Breast epithelium (tissue), 4 donors: ENCODE measurements around the gene ADCYAP1. TPM values are rescaled to one million over a fixed set of nuclear protein-coding genes. Genes with fewer than 3 reads are reported as not detected.
A peak's percentile ranks its signal among the peaks of the same experiment; 100 is the strongest.
"Not testable (repeated sequence)": the region's sequence is repeated elsewhere in the genome, so short reads cannot be mapped to it uniquely, and the experiment has no call there.

ENCODE experiments used
- DNase-seq, 2 donors: peaks; one replicate each; pipeline ENCODE4 v3.0.0-alpha.2; 2019; ENCODE audit warnings: low spot score in 2 of 2
- H3K27ac ChIP-seq, 2 donors: fragments of 200-600 bp; sonication (generic) in 1 of 2; one replicate each; pipeline ENCODE4 v1.5.1; 2016 to 2019; ENCODE audit warnings: mild to moderate bottlenecking in 1 of 2
- H3K27me3 ChIP-seq, 2 donors: fragments of 200-600 bp; sonication (generic) in 1 of 2; one replicate each; pipeline versions ENCODE4 v1.5.1 to v1.6.0; 2017 to 2019; ENCODE audit warnings: control low read depth in 1 of 2, mild to moderate bottlenecking in 1 of 2
- H3K36me3 ChIP-seq: fragments of 200-600 bp; one replicate; pipeline ENCODE4 v1.5.1; 2019
- H3K4me1 ChIP-seq, 2 donors: fragments of 200-600 bp; sonication (generic); one replicate each; pipeline ENCODE4 v1.5.1; 2016 to 2019; ENCODE audit warnings: control low read depth in 1 of 2
- H3K4me3 ChIP-seq, 3 donors: fragments of 200-600 bp; sonication (generic); 1 replicate in 2 of 3; 2 replicates in 1 of 3; pipeline ENCODE4 v1.5.1; 2016 to 2019; ENCODE audit warnings: mild to moderate bottlenecking in 3 of 3, moderate library complexity in 2 of 3
- H3K9me3 ChIP-seq, 2 donors: fragments of 200-600 bp; sonication (generic) in 1 of 2; one replicate each; pipeline ENCODE4 v1.5.1; 2016 to 2019; ENCODE audit warnings: control low read depth in 1 of 2
- POLR2A ChIP-seq: fragments of 450-650 bp; IDR thresholded peaks from one replicate; pipeline ENCODE4 v1.6.1; 2016; ENCODE audit warnings: antibody characterized with exemption, mild to moderate bottlenecking, moderate library complexity
- POLR2AphosphoS5 ChIP-seq, 3 donors: sonication (generic); formaldehyde crosslinking; IDR thresholded peaks; one replicate each; pipeline ENCODE4 v1.6.1; 2017; ENCODE audit warnings: antibody characterized with exemption in 3 of 3
- intact Hi-C: fragments of 100-400 bp; cut with DNase I; formaldehyde crosslinking; loops from one replicate; pipeline ENCODE4 v1.15.1; 2023; ENCODE audit warnings: low total_unique reads
- total RNA-seq, 3 donors: library from RNA; depleted of rRNA; stranded (reverse); fragments of >200 nt; gene quantifications; one replicate each; pipeline ENCODE4 v1.1.0, GENCODE V29; 2016
- TF ChIP-seq, protein P1 (sequence below), 3 donors: fragments of 450-650 bp; IDR thresholded peaks; one replicate each; pipeline ENCODE4 v1.5.1; 2016 to 2017; ENCODE audit warnings: antibody characterized with exemption in 3 of 3, mild to moderate bottlenecking in 3 of 3, moderate library complexity in 3 of 3

ADCYAP1 gene
- total RNA-seq = 1 to 10 TPM in 1 of 3 donors, under 1 TPM in 1, not detected in 1; 0.33 to 1.2 TPM

GRCh38 chr18:904218-905090 is at the start of gene ADCYAP1:
Gene ADCYAP1 (plus strand): TSS chr18:904871. CDS start chr18:905387, 516 bp downstream.
- Histone ChIP-seq H3K27ac (no peak within 1 kb of the TSS), H3K9me3 (no peaks in the 10 kb centered on the region), H3K4me1 (peaks cover 7 to 23% of the 10 kb centered on the region in 2 donors), H3K4me3 (peak within 1 kb of the TSS in 1 of 3 donors; percentile 61), H3K36me3 (no peaks in the 10 kb centered on the region), H3K27me3 (peaks cover 16 to 88% of the 10 kb centered on the region in 2 donors)
- intact Hi-C loops = no loop called here
- no peak for DNase-seq
- TF ChIP-seq POLR2A = no peak

DNA sequence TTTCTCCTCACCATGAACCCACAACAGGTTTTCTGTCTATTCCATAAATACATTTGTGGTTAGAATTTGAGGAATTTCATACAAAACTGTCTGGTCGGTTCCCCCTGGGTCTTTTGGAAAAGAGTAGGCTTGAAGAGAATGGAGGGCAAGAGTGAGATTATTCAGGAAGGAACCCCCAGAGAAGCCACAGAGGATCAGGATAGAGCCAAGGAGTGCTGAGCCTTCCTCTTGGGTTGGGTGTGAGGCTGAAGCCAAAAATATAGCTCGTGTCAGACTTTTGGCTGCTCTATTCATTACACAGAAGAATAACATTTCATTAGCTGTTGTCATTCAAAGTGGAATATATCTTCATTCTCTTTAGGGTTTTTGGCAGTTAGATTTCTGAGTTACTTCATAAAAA is 46.7 kb upstream of the ADCYAP1 start:
- intact Hi-C loops = no loop called here
- no peak overlapping the region for H3K27ac ChIP-seq
- no peaks in the 10 kb centered on the region for H3K27me3 ChIP-seq
- TF ChIP-seq, protein P1, sequence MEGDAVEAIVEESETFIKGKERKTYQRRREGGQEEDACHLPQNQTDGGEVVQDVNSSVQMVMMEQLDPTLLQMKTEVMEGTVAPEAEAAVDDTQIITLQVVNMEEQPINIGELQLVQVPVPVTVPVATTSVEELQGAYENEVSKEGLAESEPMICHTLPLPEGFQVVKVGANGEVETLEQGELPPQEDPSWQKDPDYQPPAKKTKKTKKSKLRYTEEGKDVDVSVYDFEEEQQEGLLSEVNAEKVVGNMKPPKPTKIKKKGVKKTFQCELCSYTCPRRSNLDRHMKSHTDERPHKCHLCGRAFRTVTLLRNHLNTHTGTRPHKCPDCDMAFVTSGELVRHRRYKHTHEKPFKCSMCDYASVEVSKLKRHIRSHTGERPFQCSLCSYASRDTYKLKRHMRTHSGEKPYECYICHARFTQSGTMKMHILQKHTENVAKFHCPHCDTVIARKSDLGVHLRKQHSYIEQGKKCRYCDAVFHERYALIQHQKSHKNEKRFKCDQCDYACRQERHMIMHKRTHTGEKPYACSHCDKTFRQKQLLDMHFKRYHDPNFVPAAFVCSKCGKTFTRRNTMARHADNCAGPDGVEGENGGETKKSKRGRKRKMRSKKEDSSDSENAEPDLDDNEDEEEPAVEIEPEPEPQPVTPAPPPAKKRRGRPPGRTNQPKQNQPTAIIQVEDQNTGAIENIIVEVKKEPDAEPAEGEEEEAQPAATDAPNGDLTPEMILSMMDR (IDR thresholded peaks at IDR 0.05) = no peak
- no peak for TF ChIP-seq POLR2A
- TF ChIP-seq POLR2AphosphoS5 (IDR thresholded peaks at IDR 0.05) = no peak
- no peak overlapping the region for H3K4me3 ChIP-seq
- H3K36me3 ChIP-seq = no peaks in the 10 kb centered on the region
- no peaks in the 10 kb centered on the region for H3K9me3 ChIP-seq
- no peak for DNase-seq
- H3K4me1 ChIP-seq = no peaks in the 10 kb centered on the region

DNA sequence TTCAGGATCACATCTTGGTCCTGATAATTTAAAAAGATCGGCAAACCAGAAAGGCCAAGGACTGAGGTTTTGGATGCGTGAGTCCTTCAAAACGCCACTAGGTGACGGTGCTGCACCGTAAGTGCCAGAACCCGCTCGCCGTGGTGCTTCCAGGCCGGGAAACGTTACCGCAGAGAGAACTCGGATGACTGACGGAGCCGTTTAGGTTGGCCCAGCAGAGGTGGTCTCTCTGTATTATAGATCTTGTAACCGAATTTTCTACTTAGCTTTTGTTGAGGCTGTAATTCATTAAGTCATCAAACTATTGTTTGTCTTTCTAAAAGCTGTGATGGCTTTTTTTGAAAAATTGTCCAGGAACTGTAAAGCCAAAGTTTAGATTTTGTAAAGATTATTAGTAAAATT is 39.8 kb upstream of the ADCYAP1 start:
- DNase-seq = peak; percentile 19 to 68
- no peaks in the 10 kb centered on the region for H3K27me3 ChIP-seq
- H3K4me3 ChIP-seq = no peak overlapping the region
- TF ChIP-seq POLR2AphosphoS5 (IDR thresholded peaks at IDR 0.05) = no peak
- TF ChIP-seq, protein P1 (IDR thresholded peaks at IDR 0.05) = peak; percentile 74 to 94 (median 93)
- H3K4me1 ChIP-seq = no peaks in the 10 kb centered on the region
- H3K36me3 ChIP-seq = no peaks in the 10 kb centered on the region
- intact Hi-C loops = no loop called here
- H3K27ac ChIP-seq = no peak overlapping the region
- no peaks in the 10 kb centered on the region for H3K9me3 ChIP-seq

DNA sequence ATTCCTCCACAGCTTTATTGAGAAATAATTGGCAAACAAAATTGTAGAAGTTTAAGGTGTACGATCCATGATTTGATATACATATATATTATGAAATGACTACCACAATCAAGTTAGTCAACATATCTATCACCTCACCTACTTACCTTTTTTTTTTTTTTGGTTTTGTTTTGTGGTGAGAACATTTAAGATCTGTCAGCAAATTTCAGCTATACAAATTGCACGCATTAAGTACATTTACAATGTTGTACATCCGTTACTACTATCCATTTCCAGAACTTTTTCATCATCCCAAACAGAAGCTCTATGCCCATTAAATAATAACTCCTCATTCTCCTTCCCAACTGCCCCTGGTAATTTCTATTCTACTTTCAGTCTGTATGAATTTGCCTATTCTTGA is 37.4 kb upstream of the ADCYAP1 start:
- H3K27me3 ChIP-seq = no peaks in the 10 kb centered on the region
- H3K4me1 ChIP-seq = no peaks in the 10 kb centered on the region
- H3K4me3 ChIP-seq = no peak overlapping the region
- H3K9me3 ChIP-seq = no peaks in the 10 kb centered on the region
- intact Hi-C loops = no loop called here
- no peak for DNase-seq
- no peaks in the 10 kb centered on the region for H3K36me3 ChIP-seq
- H3K27ac ChIP-seq = no peak overlapping the region
- TF ChIP-seq POLR2AphosphoS5 (IDR thresholded peaks at IDR 0.05) (no peak), POLR2A (no peak)
- TF ChIP-seq, protein P1 (IDR thresholded peaks at IDR 0.05) = no peak

DNA sequence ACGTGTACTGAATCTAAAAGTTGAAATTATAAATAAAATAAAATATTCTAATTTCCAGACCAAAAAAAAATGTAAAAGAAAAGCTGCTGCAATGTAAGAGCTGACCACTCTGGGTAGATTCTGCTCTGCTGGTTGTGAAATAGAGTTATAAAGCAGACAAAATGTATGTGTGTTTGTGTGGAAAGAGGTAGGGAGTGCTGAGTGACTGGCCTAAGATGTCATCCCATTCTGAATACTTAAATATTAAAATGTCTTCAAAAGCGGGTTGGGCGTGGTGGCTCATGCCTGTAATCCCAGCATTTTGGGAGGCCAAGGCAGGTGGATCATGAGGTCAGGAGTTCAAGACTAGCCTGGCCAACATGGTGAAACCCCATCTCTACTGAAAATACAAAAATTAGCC is 31.2 kb upstream of the ADCYAP1 start:
- H3K4me1 ChIP-seq, H3K36me3 ChIP-seq, H3K27me3 ChIP-seq, DNase-seq, H3K27ac ChIP-seq, H3K4me3 ChIP-seq, H3K9me3 ChIP-seq, intact Hi-C loops: not testable (repeated sequence)

- no peaks in the 10 kb centered on the region for H3K36me3 ChIP-seq
- H3K27me3 ChIP-seq = no peaks in the 10 kb centered on the region
- H3K4me3 ChIP-seq = no peak overlapping the region
- DNase-seq = no peak
- TF ChIP-seq POLR2A = no peak
- TF ChIP-seq, protein P1 (IDR thresholded peaks at IDR 0.05) = no peak
- TF ChIP-seq POLR2AphosphoS5 (IDR thresholded peaks at IDR 0.05) = no peak
- H3K27ac ChIP-seq = no peak overlapping the region
- H3K9me3 ChIP-seq = peaks cover 0 to 5% of the 10 kb centered on the region in 2 donors
- no peaks in the 10 kb centered on the region for H3K4me1 ChIP-seq
- intact Hi-C loops = no loop called here
Measured at GRCh38 chr18:875912-876311, 28.8 kb upstream of the ADCYAP1 start.
